MM.1S (cell line): ENCODE results near the gene NINJ1.

ENCODE experiments used
- EZH2 ChIP-seq: fragments of 300-600 bp; sonication (generic); optimal IDR thresholded peaks from 2 replicates; pipeline ENCODE3; 2017; ENCODE audit warnings: low read depth, mild to moderate bottlenecking, antibody characterized with exemption, low read length, mixed read lengths
- EZH2phosphoT487 ChIP-seq: fragments of 300-600 bp; sonication (generic); IDR thresholded peaks from 2 replicates; pipeline ENCODE4 v1.6.1; 2018; ENCODE audit warnings: antibody characterized with exemption, low read length
- TF ChIP-seq, protein P1 (sequence below): fragments of 300-600 bp; sonication (generic); IDR thresholded peaks from 2 replicates; pipeline ENCODE4 v1.5.1; 2016; ENCODE audit warnings: antibody characterized with exemption, low read length, mixed read lengths

DNA sequence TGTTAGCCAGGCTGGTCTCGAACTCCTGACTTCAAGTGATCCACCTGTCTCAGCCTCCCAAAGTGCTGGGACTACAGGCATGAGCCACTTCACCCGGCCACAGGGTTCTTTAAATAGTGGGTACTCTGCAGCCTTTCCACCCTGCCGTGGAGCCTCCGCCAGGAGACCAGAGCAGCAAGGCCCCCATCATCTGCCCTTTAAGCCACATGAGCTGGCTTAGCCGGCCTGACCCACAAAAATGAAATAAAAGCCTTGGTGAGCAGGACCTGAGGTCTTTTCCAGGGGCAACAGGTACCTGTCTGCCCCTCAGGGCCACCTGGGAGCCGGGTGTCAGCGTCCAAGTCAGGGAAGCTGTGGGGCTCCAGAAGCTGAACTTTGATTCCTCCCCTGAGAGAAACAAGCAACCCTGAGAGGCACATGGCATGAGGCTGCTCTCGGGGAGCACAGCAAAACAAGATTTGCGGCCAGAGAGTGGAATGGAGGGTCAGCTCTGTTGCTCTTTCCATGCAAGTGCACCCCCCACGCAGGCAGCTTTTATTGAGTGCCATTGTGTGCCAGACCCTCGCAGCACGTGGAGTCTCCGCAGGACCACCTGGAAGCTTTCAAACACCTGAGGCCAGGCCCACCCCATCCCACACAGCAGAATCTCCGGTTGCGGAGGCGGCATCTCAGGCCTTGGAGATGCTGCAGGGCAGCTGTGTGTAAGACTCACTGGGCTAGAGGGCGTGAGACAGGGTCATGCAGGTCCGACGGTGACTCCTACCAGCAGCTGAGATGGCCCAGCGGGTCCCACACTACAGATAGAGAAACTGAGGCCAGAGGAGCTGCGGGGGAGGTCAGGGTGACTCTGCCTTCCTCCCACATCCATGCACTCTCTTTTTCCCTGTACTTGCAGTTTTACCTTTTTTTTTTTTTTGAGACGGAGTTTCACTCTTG, 45.1 kb upstream of the NINJ1 start:
- TF ChIP-seq, protein P1, sequence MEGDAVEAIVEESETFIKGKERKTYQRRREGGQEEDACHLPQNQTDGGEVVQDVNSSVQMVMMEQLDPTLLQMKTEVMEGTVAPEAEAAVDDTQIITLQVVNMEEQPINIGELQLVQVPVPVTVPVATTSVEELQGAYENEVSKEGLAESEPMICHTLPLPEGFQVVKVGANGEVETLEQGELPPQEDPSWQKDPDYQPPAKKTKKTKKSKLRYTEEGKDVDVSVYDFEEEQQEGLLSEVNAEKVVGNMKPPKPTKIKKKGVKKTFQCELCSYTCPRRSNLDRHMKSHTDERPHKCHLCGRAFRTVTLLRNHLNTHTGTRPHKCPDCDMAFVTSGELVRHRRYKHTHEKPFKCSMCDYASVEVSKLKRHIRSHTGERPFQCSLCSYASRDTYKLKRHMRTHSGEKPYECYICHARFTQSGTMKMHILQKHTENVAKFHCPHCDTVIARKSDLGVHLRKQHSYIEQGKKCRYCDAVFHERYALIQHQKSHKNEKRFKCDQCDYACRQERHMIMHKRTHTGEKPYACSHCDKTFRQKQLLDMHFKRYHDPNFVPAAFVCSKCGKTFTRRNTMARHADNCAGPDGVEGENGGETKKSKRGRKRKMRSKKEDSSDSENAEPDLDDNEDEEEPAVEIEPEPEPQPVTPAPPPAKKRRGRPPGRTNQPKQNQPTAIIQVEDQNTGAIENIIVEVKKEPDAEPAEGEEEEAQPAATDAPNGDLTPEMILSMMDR: no peak
- TF ChIP-seq EZH2 (no peak), EZH2phosphoT487 (no peak)
